GM20431 (cell line): ENCODE results near the gene PMP22.

ENCODE experiments used
- in situ Hi-C: fragments of 300-500 bp; cut with MseI, MboI; formaldehyde crosslinking; loops from one replicate; pipeline ENCODE4 v1.15.0; 2020; ENCODE audit warnings: low sequenced_read_pairs; ENCODE audit not compliant: unreplicated experiment

Gene PMP22

GRCh38 chr17:15265131-15265530, at the start of gene PMP22:
PMP22 (minus strand) TSS chr17:15265326; CDS start chr17:15260727, 4,599 bp downstream.
- in situ Hi-C loops = loop anchor here (25.0 kb wide), 1 partner anchor 247 kb away; no protein-coding TSS in a partner anchor

DNA sequence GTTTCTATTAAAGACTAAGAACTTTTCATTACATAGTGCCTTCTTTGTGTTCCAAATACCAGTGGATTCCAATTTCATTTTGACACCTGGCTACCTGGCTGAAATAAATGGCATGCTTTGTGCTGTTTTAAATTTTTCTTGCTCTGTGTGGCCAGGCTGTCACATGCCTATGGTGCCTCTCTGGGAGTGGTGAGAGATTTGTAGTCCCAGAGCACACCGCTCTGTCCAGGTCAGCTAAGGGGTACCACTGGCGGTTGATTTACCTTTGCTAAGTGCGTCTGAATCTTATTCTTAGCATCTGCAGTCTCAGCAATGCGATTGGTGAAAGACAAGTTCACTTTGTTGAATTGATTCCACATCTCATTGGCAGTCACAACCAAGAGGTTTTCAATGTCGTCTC, 46.9 kb upstream of the PMP22 start:
- in situ Hi-C loops = no loop called here

- in situ Hi-C loops = no loop called here
Measured at GRCh38 chr17:15309793-15310192, 44.7 kb upstream of the PMP22 start.

GRCh38 chr17:15309236-15309635, 44.1 kb upstream of the PMP22 start:
- in situ Hi-C loops = no loop called here

GRCh38 chr17:15308758-15309157, 43.6 kb upstream of the PMP22 start:
- in situ Hi-C loops = no loop called here

DNA sequence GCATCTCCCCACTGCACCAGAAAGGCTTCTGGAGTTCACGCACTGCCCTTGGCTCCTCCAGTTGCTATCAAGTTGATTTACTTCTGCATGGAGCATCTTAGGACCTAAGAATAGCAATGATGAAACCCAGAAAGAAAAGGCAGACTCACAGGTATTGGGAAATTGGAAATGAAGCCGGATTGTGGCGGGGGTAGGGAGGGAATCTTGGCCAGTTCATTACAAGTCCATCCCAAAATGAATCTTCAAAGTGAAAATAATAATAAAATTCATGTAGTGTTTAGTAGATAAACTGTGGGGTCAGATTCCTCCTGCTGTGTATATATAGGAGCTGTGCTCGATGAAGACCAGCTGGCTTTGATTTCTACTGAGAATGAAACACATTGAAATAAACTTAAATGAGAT, 42.6 kb upstream of the PMP22 start:
- in situ Hi-C loops = no loop called here

DNA sequence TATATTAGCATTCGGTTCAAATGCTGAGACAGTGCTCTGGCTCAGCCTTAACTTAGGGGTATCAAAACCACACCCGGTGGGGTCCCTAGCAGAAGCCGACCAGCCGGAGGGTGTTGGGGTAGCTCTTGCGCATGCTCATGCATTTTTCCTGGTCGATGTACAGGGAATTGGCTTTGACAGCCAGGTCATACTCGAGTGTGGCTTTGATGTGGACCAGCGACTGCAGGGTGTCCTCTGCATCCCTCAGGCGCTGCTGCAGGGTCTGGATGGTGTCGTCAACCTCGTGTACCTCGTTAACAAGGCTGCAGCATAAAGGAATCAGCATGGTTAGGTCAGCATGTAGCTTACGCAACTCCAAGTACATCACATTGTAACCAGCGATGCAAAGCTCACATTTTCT, 38.7 kb upstream of the PMP22 start:
- in situ Hi-C loops = no loop called here

- in situ Hi-C loops = no loop called here
Measured at GRCh38 chr17:15303268-15303667, 38.1 kb upstream of the PMP22 start.

- in situ Hi-C loops = no loop called here
Measured at GRCh38 chr17:15301845-15302244, 36.7 kb upstream of the PMP22 start.

DNA sequence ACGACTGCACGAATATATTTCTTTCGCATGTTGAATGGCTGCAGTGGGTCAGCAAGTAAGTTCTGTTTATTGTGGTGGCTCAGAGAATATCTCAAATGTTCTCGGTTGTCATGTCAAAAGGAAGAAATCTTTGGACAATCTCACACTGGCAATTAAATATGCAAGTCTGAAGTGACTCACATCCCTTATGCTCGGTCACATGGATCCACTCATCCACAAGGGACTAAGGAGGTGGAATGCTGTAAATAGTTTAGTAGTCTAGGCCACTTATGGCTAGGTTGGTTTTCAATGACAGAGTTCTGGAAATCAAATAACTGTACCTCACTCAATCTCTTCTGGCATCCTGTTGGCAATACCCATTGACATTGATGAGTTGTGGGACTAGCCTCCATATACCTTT, 33.0 kb upstream of the PMP22 start:
- in situ Hi-C loops = no loop called here

DNA sequence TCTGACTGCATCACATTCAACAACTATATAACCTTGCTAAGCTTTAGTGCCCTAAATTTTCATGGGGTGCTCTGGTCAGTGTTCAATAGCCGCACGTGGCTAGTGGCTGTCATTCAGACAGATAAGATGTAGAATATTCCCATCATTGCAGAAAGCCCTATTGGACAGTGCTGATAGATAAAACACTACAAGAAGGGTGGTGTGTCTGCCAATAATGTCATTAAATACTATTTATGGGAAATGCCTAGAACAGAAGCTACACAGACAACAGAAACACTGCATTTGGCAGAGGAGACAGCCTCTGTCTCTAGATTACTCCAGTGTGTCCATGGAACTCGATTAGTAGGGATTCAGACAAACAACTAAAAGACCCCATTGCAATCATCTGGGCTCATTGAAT, 28.4 kb upstream of the PMP22 start:
- in situ Hi-C loops = no loop called here

DNA sequence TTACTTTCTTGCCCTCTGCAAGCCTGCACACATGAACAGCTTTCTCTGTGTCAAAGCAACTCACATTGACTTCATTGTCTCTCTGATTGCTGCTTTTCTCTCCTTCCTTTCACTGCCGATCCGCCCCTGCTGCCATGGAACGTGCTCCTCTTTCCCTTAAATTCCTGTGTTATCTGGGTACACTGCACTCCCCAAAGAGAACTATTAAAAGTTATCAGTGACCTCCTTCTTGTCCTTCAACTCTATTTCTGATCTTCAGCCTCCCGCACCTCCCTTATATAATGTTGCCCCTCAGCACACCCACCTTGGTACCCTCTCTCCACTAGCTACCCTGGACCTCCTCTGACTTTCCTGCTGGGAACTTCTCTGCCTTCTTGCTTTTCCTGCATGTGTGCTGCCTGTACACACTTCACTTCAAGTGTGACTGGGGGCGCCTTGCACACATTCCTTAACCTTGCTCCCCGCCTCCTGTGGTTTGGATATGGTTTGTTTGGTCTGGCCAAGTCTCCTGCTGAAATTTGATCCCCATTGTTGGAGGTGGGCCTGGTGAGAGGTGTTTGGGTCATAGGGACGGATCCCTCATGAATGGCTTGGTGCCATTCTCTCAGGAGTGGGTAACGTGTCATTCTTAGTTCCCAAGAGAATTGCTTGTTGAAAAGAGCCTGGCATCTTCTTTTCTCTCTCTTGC, 26.7 kb upstream of the PMP22 start:
- in situ Hi-C loops = no loop called here

DNA sequence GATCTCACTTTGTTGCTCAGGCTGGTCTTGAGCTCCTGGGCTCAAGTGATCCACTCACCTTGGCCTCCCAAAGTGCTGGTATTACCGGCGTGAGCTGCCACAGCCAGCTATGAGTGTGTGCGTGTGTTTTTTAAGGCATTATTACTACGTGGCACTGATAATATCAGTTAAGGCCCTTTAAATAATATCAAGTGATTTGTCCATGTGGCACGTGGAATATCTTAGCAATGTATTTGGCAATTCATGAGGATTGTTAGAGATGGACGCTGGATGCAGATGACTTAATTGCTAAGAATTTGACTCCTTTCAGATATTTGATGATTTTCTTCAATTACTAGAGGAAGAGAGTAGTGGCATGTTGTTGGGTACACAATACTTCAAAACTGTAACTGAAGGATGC, 25.5 kb upstream of the PMP22 start:
- in situ Hi-C loops = no loop called here

DNA sequence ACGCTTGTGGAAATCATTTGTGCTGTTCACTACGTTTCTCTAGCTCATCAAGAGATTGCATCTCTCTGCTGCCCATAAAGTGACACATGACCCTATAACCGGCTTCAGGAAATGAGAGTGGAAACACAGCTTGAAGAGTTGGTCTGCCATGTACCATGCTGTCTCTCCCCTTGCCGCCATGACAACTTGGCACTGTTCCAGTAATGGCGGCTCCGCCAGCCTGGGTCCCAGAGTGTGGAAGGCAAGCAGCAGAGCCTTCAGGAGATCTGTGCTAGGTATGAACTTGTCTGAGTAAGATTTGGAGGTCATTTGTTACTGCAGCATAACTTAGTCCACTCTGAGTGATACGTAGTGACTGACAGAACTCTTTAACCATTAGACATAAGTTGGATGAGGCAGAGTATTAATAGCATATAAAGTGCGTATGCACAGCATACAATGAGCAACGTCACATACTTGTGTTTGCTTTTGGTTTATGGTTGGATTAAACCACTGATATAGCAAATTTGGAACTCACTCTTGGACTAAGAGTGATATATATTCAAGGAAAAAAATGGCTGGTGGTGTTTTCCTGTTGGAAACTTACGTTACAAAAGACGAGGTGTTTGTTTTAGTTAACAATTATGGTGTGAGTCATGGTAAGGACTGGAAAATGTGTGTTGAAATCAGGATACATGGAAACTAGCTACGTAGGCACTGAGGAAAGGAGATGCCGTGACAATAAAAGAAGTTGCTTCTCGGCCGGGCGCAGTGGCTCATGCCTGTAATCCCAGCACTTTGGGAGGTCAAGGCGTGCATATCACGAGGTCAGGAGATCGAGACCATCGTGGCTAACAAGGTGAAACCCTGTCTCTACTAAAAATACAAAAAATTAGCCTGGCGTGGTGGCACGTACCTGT, 24.4 kb upstream of the PMP22 start:
- in situ Hi-C loops = no loop called here

GRCh38 chr17:15288859-15289258, 23.7 kb upstream of the PMP22 start:
- in situ Hi-C loops = no loop called here

- in situ Hi-C loops = no loop called here
Measured at GRCh38 chr17:15287538-15288267, 22.6 kb upstream of the PMP22 start.

GRCh38 chr17:15285466-15285865, 20.3 kb upstream of the PMP22 start:
- in situ Hi-C loops = no loop called here

DNA sequence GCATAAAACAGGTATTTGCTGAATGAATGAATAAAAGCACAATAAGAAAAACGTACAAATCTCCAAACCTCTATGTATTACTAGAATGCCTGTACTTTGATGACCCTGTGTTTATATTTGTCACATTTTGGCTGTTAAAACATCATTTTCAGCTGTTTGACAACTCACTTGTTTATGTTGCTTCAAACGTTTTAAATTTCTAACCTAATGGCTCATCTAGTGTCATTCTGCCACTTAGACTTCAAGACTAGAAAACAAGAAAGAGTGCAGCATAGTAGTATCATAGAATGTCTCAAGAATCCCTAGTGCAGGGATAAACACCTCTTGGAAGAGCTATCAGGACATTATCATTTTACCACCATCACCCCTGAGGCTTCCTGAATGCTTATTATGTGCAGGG, 19.4 kb upstream of the PMP22 start:
- in situ Hi-C loops = no loop called here

DNA sequence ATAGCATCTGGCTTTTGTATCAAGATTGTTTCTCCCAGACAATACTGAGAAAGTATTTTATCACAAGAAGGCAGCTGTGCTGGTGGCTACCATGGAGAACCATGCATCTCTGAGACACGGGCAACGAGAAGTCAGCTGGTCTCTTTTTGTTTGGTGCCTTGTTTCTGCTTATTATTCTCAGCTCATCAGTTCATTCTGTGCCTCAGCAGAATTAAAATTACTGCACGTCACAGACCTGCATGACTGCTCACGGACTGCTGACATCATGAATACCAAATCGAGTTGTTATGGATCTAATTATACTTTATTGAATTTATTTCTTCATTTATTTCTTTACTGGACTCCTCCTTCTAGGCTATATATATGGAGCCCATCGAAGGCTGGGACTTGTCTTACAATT, 19.0 kb upstream of the PMP22 start:
- in situ Hi-C loops = no loop called here

GRCh38 chr17:15281909-15282308, 16.8 kb upstream of the PMP22 start:
- in situ Hi-C loops = no loop called here
